ENCODE results near the gene DCUN1D3. TPM values are rescaled to one million over a fixed set of nuclear protein-coding genes. Genes with fewer than 3 reads are reported as not detected.

The DCUN1D3 gene
- total RNA-seq, 1 donor from 2014 or later = 80.8 TPM

DNA sequence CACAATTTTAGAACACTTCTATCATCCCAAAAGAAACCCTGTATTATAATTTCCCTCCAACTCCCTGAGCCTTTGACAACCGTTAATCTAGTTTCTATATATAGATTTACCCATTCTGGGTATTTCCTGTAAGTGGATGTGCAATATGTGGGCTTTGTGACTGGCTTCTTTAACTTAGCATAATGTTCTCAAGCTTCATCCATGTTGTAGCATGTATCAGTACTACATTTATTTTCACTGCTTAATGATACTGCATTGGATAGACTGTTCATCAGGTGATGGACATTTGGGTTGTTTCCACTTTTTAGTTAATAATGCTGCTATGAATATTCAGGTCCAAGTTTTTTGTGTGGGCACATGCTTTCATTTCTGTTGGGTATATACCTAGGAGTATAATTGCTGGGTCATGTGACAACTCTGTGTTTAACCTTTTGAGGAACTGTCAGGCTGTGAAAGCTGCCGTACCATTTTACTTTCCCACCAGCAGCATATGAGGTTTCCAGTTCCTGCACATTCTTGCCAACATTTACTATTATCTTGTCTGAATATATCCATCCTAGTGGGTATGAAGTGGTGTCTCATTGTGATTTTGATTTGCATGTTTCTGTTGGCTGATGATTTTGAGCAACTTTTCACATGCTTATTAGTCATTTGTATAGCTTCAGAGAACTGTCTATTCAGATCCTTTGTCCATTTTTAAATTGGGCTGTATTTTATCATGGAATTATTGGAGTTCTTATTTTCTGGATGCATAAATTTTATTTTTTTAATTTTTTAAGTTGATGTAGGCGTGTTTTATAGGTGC lies 77.4 kb downstream of the DCUN1D3 start:
- no peak for DNase-seq

DNA sequence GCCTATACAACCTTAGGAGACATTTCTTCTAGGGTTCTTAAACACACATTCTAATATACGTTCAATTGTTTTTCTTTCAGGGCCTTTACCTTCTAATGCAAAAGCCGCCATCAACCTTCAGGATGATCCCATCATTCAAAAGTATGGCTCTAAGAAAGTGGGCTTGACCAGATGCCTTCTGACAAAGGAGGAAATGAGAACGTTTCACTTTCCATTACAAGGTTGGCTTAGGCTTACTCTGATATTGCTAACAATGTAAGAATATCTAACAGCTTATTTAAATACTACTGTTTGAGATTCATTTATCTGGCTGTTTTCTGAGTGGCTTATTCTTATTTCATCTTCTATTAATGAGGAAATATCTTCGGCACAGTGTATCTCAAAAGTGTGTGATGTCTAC lies 78.5 kb downstream of the DCUN1D3 start:
- no peak for DNase-seq

DNA sequence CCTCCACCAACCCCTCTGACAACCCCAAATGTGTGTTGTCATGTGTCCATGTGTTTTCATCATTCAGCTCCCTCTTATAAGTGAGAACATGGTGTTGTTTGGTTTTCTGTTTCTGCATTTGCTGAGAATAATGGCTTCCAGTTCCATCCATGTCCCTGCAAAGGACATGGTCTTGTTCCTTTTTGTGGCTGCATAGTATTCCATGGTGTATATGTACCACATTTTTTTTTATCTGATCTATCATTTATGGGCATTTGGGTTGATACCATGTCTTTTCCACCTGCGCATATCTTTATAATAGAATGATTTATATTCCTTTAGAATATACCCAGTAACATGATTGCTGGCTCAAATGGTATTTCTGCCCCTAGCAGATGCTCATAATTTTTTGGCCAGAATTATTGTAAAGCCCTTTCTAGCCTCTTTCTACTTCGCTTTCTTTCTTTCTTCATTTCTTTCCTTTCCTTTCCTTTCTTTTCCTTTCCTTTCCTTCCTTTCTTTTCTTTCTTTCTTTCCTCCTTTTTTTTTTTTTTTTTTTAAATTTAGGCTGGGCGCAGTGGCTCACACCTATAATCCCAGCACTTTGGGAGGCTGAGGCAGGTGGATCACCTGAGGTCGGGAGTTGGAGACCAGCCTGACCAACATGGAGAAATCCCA lies 81.1 kb downstream of the DCUN1D3 start:
- DNase-seq = no peak

DNA sequence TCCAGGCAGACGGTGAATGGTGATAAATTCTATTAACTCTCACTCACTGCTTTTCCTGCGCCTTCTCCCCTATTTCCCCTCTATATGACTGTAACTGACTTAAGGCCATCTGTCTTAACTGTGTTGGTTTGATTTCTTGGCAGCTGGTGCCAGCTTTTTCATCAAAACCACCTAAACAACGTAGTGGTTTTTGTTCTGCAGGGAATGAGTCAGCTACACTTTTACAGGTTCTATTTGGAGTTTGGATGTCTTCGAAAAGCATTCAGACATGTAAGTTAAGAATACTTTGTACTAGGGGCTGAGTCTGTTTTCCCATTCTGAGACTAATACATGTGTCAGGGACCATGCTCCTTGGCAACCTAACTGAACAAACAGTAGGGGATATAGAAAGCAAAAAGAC lies 85.4 kb downstream of the DCUN1D3 start:
- DNase-seq = peak; percentile 74

DNA sequence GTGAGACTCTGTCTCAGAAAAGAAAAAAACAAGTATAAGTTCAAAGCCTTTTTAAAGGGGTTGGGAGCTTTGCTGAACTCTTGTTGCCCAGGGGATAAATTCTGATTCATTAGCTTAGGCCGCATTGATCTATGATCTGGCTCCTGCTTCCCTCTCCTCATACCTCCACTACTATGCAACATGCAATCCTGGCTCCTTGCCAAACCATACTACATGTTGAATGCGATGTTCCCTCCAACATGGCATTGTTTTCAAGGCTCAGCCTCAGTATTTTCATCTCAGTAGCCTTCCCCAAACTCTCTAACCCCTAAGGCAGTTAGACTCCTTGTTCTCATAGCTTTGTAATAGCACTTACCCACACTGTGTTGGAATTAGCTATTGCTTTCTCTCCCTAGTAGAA lies 87.6 kb downstream of the DCUN1D3 start:
- DNase-seq = no peak

DNA sequence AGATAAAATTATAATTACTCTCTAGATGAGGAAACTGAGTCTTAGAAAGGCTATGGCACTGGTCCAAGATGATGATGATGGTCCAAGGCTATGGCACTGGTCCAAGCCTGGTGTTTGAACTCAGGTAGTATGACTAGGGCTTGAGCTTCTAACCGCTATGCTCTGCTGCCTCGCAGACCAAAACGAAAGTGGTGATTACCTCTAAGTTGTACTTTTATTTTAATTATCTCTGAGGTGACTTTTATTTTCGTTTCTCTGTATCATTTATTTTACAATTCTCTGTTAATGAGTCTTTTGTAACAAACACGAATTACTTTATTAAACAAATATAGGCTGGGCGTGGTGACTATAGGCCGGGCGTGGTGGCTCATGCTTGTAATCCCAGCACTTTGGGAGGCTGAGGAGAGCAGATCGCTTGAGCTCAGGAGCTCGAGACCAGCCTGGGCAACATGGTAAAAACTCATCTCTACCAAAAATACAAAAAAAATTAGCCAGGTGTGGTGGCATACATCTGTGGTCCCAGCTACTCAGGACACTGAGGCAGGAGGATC lies 88.2 kb downstream of the DCUN1D3 start:
- DNase-seq = no peak

DNA sequence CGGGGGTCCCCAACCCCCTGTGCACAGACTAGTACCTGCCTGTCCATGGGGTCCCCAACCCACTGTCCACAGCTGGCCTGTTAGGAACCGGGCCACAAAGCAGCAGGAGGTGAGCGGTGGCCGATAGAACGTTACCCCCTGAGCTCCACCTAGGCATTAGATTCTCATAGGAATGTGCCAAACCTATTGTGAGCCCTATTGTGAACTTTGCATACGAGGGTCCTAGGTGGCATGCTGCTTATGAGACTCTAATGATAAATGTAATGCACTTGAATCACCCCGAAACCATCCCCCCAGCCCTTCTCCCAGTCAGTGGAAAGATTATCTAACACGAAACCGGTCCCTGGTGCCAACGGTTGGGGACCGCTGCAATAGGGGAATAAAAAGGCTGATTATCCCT lies 92.3 kb downstream of the DCUN1D3 start:
- DNase-seq = no peak

DNA sequence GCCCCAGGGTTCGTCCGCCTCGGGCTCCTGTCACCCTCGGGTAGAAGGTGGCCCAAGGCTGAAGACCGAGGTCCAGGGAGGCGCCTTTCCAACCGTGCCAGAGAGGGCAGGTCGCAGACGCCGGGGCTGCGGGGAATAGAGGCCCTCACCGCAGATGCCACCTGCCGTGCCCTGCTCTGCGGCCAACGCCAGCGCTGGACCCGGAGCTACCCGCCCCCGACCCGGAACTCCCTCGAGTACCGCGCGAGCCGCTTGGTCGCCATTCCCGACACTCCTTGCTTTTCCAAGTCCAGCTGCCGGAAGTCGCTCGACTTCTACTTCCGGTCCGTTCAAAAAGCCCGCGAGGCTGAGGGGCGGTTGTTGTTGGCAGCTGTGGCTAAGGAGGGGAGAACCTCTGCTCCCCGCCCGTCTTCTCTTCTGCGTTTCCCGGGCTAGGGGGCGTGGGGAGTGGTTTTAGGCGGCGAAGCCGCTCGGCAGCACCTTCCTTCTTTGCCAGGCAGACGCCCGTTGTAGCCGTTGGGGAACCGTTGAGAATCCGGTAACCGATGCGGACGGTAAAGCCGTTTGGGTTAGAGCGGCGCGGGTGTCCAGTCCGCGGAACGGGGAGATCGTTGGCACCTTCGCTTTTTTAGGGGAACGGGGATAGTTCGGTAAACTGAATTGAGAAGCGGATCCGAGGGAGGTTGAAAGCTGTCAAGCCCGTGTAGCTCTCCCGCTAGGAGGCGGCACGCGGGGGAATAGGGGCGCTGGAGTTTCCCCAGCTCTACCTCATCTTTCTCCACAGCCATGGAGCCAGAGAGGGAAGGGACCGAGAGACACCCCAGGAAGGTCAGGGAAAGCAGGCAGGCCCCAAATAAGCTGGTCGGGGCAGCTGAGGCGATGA lies 93.7 kb downstream of the DCUN1D3 start, which contains the start of the genes ERI2 and REXO5:
Gene ERI2 (minus strand): TSS at position 305 of the 883 bp plus-strand sequence. CDS start 42 bp downstream, at position 263.
Gene REXO5 (plus strand): TSS at position 360 of the 883 bp plus-strand sequence. CDS start 427 bp downstream, at position 787.
- DNase-seq = peak; percentile 96

DNA sequence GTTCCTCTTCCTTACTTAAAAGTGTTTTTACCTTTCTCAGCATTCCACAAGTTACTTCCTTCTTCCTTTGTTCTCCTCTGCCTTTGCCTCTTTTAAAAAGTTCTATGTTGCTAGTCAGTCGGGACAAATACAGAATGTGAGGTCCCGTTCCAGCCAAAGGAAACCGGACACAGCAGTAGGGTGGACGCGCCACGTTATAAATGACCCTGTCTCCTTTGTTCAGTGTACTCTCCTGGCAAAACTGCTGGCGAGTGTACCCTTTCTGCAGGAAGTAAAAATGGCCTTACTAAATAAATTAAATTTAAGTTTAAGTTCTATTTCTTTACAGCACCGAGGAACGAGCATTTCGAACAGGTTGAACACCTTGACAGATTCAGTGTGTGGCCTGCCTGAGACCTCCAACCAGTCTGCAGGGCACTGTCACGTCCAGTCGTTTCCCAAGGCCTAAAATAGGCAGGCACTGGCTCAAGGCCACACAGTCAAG lies 94.4 kb downstream of the DCUN1D3 start:
- peak; percentile 34 for DNase-seq

Other genes starting within 250 kb of the DCUN1D3 start
- gene ACSM1, start 202.7 kb downstream of the DCUN1D3 start, total RNA-seq = not detected in 2 replicates
- 91.6 and 93.1 TPM in 2 replicates for gene THUMPD1, start 158.5 kb downstream of the DCUN1D3 start, total RNA-seq
- under 0.01 and 0.23 TPM in 2 replicates for gene ACSM3, start 136.3 kb downstream of the DCUN1D3 start, total RNA-seq
- 14.3 and 18.4 TPM in 2 replicates for gene ERI2, start 93.9 kb downstream of the DCUN1D3 start, total RNA-seq
- gene REXO5, start 93.8 kb downstream of the DCUN1D3 start, total RNA-seq = 5.0 and 6.5 TPM in 2 replicates
- gene LYRM1, start 413 bp upstream of the DCUN1D3 start, total RNA-seq = 75.2 and 87.4 TPM in 2 replicates

Data from dermis blood vessel endothelial cell (primary cell).